Activated gamma-delta T cell (primary cell): ENCODE measurements around the gene MYLK4.

Source experiments
- DNase-seq: peaks from one replicate; lab custom pipeline; 2025; lab: John Stamatoyannopoulos, UW

The MYLK4 gene

GRCh38 chr6:2632368-2632767 lies 118.4 kb downstream of the MYLK4 start:
- no peak for DNase-seq

DNA sequence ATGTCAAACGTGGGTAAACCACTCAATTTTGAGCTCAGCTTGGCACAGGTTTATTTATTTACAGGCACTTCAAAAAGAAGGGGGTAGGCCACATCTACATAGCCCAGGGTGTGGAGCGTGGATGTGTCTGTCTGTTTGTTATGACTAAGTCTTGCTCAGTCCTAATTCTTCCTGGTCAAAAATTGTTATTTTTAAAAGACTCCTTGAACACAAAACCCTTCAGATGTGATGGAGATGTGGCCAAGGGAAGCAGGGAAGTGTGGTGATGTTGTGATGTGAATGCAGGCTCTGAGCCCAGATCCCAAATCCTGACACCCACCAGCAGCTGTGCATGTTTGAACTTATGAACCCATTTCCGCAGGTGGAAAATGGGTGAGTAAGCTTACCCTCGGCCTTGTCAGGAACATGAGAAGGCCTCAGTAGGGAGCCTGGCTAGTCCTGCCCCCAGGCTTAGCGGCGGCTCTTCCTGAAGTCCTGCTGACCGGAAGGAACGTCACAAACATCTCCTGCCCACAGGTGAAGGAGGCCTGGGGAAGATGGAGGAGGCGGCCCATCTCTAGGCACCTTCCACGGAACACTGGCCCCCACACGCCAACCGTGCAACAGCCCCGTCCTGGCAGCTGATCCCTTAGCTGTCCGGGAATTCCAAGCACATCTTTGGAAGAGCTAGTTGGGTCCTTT lies 119.7 kb downstream of the MYLK4 start:
- no peak for DNase-seq

GRCh38 chr6:2630359-2630758 lies 120.4 kb downstream of the MYLK4 start:
- DNase-seq, result no peak

- DNase-seq, result no peak
These were observed 124.3 kb downstream of the MYLK4 start for GRCh38 chr6:2626401-2626800.

GRCh38 chr6:2625581-2625980 lies 125.1 kb downstream of the MYLK4 start:
- DNase-seq, result no peak

GRCh38 chr6:2624177-2624576 lies 126.5 kb downstream of the MYLK4 start:
- no peak for DNase-seq

- no peak for DNase-seq
These were observed 127.4 kb downstream of the MYLK4 start for GRCh38 chr6:2623295-2623694.

GRCh38 chr6:2622671-2623070 lies 128.1 kb downstream of the MYLK4 start:
- no peak for DNase-seq

DNA sequence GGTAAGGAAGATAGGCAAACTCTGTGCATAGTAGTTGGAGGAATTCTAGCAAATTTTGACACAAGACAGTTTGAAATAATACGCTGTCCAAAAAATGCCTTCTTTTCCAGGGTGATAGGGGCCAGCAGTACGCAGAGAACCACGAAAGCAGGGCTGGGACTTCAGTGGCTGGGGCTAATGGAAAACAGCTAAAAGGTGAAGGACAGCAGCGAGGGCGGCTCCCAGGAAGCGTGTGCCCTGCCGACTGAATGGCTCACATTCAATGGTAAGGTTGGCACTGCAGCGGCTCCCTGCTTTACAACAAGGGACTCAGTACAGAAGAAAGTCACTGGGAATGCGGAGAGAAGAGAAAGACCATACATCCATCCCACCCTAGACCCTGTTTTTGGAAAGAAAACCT lies 131.1 kb downstream of the MYLK4 start:
- no peak for DNase-seq

- no peak for DNase-seq
These were observed 133.0 kb downstream of the MYLK4 start for GRCh38 chr6:2617729-2618128.

- DNase-seq, result no peak
These were observed 133.9 kb downstream of the MYLK4 start for GRCh38 chr6:2616811-2617210.

GRCh38 chr6:2615251-2615650 lies 135.5 kb downstream of the MYLK4 start:
- DNase-seq, result no peak

DNA sequence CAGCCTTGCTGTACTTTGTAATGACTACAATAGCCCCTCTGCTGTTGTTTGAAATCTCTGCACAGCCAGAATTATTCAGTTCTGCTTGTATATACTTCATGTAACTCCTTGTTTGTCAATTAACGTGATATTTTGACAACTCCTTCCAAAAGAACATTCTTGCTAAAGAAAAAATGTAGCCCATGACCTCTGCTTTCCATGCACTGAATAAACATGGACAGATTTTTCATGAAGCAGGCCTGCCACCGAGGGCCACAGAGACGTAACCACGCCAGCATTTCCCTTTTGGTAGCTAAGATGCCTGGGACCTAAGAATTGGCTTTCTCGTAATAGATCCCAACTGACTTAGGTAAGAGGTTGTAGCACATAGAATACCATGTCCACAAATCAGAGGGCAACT lies 135.9 kb downstream of the MYLK4 start:
- DNase-seq, result no peak

DNA sequence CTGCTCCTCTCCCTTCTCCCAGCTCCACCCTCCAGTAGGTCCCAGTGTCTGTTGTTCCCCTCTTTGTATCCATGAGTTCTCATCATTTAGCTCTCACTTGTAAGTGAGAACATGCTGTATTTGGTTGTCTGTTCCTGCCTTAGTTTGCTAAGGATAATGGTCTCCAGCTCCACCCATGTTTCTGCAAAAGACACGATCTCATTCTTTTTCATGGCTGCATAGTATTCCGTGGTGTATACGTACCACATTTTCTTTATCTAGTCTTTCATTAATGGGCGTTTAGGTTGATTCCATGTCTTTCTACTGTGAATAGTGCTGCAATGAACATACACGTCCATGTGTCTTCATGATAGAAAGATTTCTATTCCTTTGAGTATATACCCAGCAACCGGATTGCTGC lies 136.6 kb downstream of the MYLK4 start:
- DNase-seq, result no peak
